Esophagus mucosa (tissue), 1 donor: Measurements from ENCODE around the gene FOXL2NB. TPM values are rescaled to one million over a fixed set of nuclear protein-coding genes. Genes with fewer than 3 reads are reported as not detected.

Experiments used
- ATAC-seq: fragments of 200-7000 bp; cut with Tn5 transposase; one replicate; pipeline ENCODE4 v1.9.1; 2020
- total RNA-seq: library from RNA; stranded (reverse); gene quantifications from one replicate; pipeline ENCODE4 v1.2.4, GENCODE V29; 2023
- donor health status: DM: yes; HTN: yes; CAD: no.

FOXL2NB gene
- total RNA-seq, 1 donor from 2014 or later: not detected

DNA sequence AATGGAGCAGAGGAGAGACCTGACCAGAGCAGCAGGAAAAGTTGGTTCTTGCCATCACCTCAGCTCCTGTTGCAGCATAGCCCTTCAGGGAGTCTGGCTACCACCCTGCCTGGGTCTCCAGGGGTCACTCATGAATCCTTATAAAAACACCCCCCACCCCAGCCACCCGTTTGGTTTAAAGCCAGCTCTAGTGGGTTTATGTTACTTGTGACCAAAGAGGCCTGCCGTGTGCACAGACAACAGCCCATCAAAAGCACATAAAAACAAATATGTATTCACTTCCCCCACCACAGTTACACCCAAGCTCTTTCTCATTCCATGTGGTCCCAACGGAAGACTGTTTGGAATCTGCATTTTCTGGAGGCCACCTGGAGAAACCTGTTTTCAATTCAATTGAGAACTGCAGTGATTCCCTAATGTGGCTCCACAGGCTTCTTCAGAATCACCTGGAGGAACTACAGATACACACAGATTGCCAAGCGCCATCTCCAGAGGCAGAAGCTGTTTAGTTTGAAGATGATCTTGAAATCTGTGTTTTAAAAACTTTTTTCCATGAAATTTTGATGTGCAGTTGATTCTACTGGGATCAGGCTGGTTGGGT, 13.8 kb upstream of the FOXL2NB start:
- no peak for ATAC-seq

DNA sequence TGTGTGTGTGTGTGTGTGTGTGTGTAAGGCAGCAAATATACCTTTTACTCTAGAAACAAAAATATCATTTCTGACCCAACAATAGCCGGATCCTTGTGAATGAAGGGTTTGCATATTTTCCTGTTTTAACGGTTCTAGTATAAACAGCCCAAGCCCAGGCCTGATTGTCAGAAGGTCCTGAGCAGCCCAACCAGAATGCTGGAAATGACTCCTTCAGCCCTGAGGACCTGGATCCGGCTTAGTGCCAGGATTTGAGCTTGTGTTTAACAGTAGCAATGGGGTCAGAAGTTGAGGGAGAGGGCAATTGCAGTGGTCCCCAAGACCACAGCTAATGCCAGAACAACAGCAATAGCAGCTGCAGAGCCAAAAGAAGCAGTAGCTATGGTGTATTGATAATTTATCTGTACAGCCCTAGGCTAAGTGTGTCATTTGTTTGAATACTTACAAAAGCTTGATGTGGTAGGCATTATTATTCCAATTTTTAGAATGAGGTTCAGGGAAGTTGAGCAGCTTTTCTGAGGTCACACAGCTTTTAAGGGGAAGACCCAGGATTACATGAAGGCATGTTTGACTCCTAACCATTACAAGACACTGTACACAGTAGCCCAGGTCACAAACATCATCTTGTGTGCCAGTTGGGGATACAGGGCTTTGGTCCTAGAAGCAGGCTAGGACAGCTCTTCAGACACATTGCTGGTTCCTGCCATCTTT, 12.9 kb upstream of the FOXL2NB start:
- ATAC-seq: no peak

- ATAC-seq: no peak
Observed at GRCh38 chr3:138935505-138935862, 11.5 kb upstream of the FOXL2NB start.

GRCh38 chr3:138935863-138936740, 10.9 kb upstream of the FOXL2NB start:
- peak; percentile 81 for ATAC-seq

GRCh38 chr3:138936741-138937689, 10.0 kb upstream of the FOXL2NB start:
- no peak for ATAC-seq

GRCh38 chr3:138937690-138938055, 9.3 kb upstream of the FOXL2NB start:
- no peak for ATAC-seq

DNA sequence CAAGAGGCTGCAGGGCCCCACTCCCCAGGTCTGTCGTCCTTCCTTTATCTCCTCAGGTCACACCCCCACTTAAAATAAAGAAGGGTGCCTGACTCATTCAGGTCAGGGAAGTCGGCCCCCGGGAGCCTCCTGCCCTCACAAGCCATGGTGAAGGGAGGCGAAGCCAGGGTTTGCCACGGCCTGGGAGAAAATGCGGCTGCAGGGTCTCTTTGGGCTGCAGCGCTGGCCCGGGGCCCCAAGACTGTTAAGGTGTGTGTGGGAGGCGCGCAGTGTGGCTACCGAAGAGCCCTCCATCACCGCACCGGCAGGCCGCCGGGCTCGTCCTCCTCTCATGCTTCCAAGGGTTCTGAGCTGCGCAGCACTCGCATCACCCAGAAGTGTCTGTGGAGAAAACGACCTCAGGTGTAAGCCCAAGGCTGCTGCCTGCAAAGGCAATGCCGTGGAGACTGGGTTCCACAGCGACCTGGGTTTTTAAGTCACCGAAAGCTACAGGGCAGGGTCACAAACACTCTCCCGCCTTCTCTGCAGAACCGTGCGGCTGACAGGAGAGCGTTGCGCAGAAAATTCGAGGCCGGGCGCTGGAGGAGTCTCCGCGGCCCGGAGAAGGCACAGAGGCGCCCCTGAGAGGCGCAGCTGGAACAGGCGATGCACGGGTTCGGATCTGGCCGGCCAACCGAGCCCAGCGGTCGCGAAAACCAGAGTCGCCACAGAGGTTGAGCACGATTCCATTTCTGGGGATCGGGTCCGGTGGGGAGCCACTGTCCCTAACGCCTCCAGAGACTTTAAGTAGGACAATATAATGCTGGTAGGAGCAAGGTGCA, 8.8 kb upstream of the FOXL2NB start:
- ATAC-seq: no peak

DNA sequence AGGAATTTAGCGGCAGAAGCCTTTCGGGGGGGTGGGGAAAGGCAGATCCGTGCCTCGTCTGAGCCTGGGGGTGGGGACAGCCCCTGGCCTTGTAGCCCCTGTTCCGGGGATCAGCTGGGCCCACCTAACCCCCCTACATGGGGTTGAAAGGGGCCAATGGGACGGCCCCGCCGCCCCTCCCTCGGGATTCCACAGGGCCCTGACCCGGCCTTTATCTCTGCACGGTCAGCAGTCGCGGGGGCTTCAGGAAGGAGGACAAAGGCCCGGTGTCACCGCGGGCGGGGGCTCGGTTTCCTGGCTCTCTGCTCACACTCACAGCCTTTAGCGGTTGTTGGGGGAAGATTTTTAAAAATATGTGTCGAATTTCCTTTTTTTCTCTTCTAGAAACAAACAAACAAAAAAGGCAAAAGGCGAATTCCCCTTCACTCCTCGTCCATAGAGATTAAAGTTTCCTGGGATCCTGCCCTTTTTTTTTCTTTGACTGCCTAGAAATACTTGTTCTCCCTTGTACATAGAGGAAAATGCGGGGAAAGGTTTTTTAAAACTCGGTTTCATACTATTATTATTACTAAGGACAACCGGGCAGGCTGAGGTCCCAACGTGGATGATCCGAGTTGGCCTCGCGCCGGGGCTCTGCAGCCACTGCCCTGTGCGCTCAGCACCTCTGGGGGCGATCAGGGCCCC, 8.0 kb upstream of the FOXL2NB start:
- ATAC-seq: no peak

DNA sequence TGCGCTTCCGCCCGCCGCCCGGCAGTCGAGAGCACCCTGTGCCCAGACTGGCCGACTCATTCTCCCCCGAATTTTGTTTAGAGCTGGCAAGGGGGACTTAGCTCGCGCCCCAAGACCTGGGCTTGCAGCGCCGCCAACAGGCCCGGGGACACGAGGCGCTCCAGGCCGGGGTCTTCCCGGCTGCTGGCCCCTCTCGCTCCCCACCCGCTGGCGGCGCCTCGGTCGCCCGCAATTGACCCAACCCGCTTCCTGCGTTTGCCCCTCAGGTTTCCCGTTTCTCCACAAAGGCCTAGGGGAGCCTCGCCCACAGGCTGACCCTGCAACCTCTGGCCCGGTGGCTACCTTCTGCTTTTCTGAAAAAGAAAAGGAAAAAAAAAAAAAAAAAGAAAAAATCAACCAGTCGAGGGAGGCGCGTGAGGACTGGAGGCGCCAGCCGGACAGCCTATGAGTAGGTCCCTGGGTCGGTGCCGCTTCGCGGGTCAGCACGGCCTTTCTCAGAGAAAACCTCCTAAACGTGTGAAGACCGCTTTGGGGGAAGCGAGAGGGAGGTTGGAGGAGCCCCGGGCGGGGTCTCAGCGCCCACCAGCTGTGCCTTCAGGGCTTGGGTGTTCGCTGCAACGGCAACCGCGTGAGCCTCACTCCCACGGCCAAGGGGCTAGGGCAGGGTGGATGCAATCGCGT, 7.3 kb upstream of the FOXL2NB start:
- no peak for ATAC-seq

DNA sequence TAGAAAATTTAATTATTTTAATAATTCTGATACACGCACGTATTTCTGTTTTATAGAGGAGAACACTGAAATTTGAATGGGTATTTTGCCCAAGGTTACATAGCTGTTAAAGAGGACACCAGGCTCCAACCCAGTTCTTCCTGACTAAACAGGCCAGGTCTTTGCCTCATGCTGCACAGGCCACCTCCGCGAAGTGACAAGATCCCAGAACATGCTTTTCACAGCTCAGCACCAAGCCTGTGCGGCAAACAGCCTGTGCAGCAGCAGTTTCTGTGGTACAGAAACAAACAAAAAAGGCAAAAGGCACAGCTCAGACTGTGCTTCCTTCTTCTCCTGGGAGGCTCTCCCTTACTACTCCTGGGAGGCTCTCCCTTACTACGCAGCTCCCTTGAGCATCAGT, 6.6 kb upstream of the FOXL2NB start:
- ATAC-seq: no peak

DNA sequence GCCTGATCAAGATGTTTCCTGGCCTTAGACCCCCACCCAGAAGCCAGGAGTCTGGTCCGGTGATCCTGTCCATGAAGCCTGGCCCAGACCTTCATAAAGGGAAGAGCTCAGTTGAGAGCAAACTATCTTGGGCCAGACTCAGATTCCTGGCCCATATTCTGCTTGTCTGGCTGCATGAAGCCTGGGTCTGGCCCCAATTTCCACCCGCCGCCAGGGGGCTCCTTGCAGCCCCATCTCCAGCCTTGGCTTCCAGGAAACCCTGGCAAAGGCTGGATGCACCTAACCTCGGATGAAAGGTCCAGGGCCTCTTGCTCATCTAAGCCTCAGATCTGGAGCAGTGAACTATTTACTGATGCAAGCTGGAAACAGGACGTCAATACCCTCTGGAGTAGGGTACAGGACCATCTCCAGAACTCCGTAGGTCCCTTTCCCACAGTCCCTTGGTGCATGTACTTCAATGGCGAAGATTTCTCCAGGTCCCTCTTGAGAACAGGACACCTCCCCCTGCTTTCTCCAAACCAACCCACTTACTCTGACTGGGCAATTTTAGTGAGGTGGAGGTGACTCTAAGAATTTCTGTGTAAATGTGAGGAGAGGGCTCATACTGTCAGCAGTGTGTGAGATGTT, 5.6 kb upstream of the FOXL2NB start:
- ATAC-seq: peak; percentile 12

DNA sequence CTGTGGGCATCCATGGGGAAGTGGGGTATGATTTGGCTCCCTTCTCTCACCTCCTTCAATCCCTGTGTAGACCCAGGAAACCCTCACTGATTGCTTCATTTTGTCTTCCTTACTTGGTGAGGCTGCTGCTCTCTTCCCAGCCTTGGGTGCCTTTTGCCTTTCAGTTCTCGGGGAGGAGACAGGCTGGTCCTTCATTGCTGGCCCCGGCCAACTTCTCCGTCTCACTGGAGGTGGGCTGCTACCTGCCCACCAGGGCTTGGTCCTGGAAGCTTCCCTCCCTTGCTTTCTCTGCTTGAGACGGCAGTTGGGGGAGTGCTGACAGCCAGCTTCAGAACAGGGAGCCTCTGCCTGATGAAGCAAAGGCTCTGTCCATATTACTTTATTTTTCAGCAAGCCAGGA, 4.7 kb upstream of the FOXL2NB start:
- ATAC-seq: no peak

GRCh38 chr3:138942861-138943623, 4.0 kb upstream of the FOXL2NB start:
- no peak for ATAC-seq

- no peak for ATAC-seq
Observed at GRCh38 chr3:138943724-138944653, 3.0 kb upstream of the FOXL2NB start.

- no peak for ATAC-seq
Observed at GRCh38 chr3:138944654-138944928, 2.4 kb upstream of the FOXL2NB start.

GRCh38 chr3:138944929-138945708, 1.9 kb upstream of the FOXL2NB start:
- no peak for ATAC-seq
